ENCODE data around the gene HEPACAM.

Gene HEPACAM

DNA sequence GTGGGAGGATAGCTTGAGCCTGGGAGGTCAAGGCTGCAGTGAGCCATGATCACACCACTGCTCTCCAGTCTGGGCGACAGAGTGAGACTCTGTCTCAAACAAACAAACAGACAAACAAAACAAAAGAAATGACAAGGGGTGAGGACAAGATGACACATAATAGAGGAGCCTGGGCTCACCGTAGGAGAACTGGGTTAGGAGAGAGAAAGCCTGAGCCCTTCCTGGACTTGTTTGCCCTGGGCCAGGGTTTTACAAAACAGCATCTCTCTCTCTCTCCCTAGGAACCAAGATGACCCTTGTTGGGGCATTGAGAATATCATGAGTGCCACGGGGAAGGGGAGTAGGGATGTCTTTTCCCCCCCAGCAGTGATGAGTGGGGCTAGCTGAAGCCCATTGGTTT is 54.9 kb downstream of the HEPACAM start:
- in situ Hi-C loops (cut with MboI; ENCODE audit: low sequenced_read_pairs, unreplicated experiment), result no loop called here
- DNase-seq (ENCODE audit: low spot score), result no peak
- TF ChIP-seq, protein P1, sequence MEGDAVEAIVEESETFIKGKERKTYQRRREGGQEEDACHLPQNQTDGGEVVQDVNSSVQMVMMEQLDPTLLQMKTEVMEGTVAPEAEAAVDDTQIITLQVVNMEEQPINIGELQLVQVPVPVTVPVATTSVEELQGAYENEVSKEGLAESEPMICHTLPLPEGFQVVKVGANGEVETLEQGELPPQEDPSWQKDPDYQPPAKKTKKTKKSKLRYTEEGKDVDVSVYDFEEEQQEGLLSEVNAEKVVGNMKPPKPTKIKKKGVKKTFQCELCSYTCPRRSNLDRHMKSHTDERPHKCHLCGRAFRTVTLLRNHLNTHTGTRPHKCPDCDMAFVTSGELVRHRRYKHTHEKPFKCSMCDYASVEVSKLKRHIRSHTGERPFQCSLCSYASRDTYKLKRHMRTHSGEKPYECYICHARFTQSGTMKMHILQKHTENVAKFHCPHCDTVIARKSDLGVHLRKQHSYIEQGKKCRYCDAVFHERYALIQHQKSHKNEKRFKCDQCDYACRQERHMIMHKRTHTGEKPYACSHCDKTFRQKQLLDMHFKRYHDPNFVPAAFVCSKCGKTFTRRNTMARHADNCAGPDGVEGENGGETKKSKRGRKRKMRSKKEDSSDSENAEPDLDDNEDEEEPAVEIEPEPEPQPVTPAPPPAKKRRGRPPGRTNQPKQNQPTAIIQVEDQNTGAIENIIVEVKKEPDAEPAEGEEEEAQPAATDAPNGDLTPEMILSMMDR (IDR thresholded peaks at IDR 0.05; ENCODE audit: borderline replicate concordance, control extremely low read depth, extremely low read depth, insufficient read depth, missing control alignments), result no peak

DNA sequence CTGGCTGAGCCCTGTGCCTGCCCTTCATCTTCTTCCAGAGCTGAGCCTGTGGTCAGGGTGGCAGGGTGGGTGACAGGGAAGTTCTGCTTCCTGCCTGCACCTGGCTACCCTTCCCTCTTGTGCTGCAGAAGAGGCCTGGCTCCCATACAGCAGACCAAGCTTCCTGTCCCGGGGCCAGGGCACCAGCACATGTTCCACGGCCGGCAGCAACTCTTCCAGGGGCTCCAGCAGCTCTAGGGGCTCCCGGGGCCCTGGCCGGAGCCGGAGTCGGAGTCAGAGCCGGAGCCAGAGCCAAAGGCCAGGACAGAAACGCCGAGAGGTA is 55.6 kb downstream of the HEPACAM start:
- no peak for DNase-seq (ENCODE audit: low spot score)
- in situ Hi-C loops (cut with MboI; ENCODE audit: low sequenced_read_pairs, unreplicated experiment), result no loop called here
- TF ChIP-seq, protein P1 (IDR thresholded peaks at IDR 0.05; ENCODE audit: borderline replicate concordance, control extremely low read depth, extremely low read depth, insufficient read depth, missing control alignments), result no peak

DNA sequence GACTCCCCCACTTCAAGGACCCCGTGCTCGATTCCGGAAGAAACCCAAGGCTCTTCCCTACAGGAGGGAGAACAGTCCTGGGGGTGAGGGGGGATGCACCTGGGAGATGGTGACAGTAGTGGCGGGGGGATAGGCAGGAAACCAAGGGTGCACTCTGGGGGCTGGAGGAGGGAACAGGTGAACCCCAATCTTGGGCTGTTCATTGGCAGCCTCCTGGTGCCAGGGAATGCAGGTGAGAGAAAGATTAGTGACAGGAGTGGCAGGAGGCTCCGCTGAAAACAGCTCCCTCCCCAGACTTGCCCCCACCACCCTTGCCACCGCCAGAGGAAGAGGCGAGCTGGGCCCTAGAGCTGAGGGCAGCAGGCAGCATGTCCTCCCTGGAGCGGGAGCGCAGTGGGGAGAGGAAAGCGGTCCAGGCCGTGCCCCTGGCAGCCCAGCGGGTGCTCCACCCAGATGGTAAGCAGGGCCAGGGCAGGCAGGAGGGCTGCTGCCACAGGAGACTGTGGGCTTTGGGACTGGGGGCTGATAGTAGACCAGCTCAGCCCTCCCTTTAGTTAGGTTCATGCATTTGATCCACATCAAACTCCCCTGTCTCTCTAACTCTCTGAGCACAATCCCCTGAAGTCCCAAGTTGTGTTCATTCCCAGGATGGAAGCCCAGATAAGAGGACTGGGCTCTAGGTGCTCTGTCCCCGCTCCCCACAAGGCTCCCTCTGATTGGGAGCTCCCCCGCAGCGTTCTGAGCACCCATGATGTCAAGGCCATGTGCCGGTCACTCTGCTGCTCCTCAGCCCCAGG is 56.2 kb downstream of the HEPACAM start:
- TF ChIP-seq, protein P1 (IDR thresholded peaks at IDR 0.05; ENCODE audit: borderline replicate concordance, control extremely low read depth, extremely low read depth, insufficient read depth, missing control alignments), result no peak
- in situ Hi-C loops (cut with MboI; ENCODE audit: low sequenced_read_pairs, unreplicated experiment), result no loop called here
- no peak for DNase-seq (ENCODE audit: low spot score)

DNA sequence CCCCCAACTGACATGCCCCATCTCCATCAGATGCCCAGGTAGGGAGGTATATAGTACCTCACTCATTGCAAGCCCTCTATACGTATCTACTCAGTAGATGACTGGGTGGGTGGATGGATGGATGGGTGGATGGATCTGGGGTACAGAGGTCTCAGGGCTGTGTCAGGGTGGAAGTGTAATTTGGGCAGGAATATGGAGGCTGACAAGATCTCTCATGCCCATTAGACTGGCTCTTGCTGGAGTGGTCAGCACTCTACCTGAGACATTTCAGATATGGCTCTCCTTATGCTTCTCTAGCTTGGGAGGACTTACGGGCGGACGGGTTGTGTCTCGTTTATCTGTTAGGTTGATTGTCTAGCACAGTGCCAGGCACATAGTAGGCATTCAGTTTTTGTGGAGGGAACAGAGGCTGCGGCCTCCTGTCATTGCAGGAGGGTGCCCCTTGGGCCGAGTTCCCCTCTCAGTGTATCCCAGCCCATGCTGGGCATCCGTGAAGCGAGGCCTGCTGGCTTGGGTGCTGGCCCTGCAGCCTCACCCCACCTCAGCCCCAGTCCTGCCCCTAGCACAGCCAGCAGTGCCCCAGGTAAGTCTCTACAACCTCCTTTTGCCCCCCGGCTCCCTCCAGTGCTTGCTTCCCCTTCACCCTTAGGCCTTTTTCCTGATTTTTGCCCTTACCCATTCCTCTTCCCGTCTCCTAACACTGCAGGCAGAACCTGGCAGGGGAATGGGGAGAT is 56.9 kb downstream of the HEPACAM start:
- in situ Hi-C loops (cut with MboI; ENCODE audit: low sequenced_read_pairs, unreplicated experiment), result no loop called here
- no peak for DNase-seq (ENCODE audit: low spot score)
- TF ChIP-seq, protein P1 (IDR thresholded peaks at IDR 0.05; ENCODE audit: borderline replicate concordance, control extremely low read depth, extremely low read depth, insufficient read depth, missing control alignments), result no peak

DNA sequence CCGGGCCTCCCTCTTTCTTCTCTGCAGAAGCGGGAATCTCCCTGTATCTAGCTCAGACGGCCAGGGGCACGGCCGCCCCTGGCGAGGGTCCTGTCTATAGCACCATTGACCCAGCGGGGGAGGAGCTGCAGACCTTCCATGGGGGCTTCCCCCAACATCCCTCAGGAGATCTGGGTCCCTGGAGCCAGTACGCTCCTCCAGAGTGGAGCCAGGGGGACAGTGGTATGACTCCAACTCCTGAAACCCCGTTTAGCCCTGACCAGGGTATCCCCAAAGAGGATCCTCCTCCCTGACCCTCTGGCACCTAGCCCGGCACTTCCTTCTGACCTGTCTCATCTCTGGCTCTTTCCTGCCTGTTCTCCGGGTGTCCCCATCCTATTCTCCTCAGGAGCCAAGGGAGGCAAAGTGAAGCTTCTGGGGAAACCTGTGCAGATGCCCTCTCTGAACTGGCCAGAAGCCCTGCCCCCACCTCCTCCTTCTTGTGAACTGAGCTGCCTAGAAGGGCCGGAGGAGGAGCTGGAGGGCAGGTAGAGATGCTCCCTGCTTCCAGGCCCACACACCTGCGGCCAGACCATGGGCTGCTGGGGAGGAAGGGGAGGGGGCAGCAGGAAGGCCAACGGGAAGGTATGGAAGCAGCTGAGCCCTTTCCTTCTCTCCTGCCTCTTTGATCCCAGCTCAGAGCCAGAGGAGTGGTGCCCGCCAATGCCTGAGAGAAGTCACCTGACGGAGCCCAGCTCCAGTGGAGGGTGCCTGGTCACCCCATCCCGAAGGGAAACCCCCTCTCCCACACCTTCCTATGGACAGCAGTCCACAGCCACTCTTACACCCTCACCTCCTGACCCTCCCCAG is 57.7 kb downstream of the HEPACAM start:
- in situ Hi-C loops (cut with MboI; ENCODE audit: low sequenced_read_pairs, unreplicated experiment), result no loop called here
- TF ChIP-seq, protein P1 (IDR thresholded peaks at IDR 0.05; ENCODE audit: borderline replicate concordance, control extremely low read depth, extremely low read depth, insufficient read depth, missing control alignments), result no peak
- no peak for DNase-seq (ENCODE audit: low spot score)

DNA sequence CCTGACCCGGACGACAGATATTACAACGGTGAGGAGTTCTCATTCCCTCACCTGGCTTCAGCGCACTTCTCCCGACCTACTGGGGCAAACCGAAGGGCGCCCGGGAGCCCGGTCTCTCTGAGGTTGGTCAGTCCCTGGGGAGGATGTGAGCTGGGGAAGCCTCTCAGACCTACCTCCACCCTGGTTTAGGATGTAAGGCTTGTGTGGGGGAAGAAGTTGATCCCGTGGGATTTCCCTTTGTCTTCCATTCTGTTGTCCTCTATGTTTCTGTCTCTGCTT is 58.3 kb downstream of the HEPACAM start:
- in situ Hi-C loops (cut with MboI; ENCODE audit: low sequenced_read_pairs, unreplicated experiment), result no loop called here
- DNase-seq (ENCODE audit: low spot score), result no peak
- TF ChIP-seq, protein P1 (IDR thresholded peaks at IDR 0.05; ENCODE audit: borderline replicate concordance, control extremely low read depth, extremely low read depth, insufficient read depth, missing control alignments), result no peak

All from GM13976 (cell line).